ENCODE results near the gene MAPK13.

The MAPK13 gene

DNA sequence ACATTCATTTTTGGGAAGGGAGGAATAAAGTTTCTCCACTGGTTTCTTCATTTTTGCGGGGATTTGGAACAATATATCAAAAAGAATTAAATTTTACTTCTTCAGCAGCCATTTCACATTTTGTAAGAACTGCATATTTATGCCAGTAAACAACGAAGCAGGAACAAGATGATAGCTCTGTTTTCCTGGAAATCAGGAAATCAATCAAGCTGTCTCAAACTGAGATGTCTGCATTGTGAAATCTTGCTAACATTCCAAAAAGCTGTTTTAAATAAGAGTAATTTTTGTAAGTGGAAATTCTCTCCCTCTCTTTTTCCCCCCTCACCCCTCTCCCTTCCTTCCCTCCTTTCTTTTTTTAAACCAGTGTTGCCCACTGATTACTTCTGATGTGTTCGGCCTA is 20.0 kb downstream of the MAPK13 start:
- DNase-seq (ENCODE audit: extremely low spot score): no peak
- TF ChIP-seq, protein P1, sequence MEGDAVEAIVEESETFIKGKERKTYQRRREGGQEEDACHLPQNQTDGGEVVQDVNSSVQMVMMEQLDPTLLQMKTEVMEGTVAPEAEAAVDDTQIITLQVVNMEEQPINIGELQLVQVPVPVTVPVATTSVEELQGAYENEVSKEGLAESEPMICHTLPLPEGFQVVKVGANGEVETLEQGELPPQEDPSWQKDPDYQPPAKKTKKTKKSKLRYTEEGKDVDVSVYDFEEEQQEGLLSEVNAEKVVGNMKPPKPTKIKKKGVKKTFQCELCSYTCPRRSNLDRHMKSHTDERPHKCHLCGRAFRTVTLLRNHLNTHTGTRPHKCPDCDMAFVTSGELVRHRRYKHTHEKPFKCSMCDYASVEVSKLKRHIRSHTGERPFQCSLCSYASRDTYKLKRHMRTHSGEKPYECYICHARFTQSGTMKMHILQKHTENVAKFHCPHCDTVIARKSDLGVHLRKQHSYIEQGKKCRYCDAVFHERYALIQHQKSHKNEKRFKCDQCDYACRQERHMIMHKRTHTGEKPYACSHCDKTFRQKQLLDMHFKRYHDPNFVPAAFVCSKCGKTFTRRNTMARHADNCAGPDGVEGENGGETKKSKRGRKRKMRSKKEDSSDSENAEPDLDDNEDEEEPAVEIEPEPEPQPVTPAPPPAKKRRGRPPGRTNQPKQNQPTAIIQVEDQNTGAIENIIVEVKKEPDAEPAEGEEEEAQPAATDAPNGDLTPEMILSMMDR (IDR thresholded peaks at IDR 0.05; ENCODE audit: control extremely low read depth, extremely low read depth, low read depth, missing control alignments): no peak
- ChIA-PET POLR2A (no interaction called here), CTCF (interaction anchor here (1.1 to 1.5 kb wide), 2 partner anchors 20 to 55 kb away, joined by 3 to 4 read pairs; partner anchors contain the start of gene MAPK13)

DNA sequence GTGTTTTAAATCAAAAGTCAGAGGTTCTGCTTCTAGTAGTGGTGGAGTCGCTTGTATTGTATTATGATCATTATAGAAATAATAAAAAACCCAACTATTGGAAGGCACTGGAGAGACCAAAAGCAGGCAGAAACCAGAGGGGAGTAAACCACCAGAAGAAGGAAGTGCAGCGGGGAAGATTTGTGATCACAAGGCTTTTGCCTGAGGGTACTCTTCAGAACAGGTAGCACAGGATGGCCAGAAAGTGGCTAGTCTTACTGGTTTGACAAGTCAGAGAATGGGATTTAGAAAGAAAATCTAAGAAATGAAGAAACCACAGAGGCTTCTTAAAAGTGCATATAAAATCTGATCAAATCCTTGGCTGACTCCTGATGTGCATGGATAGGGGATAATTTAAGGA is 24.0 kb downstream of the MAPK13 start:
- DNase-seq (ENCODE audit: extremely low spot score): no peak
- TF ChIP-seq, protein P1 (IDR thresholded peaks at IDR 0.05; ENCODE audit: control extremely low read depth, extremely low read depth, low read depth, missing control alignments): no peak
- POLR2A ChIA-PET: no interaction called here
- CTCF ChIA-PET: no interaction called here

DNA sequence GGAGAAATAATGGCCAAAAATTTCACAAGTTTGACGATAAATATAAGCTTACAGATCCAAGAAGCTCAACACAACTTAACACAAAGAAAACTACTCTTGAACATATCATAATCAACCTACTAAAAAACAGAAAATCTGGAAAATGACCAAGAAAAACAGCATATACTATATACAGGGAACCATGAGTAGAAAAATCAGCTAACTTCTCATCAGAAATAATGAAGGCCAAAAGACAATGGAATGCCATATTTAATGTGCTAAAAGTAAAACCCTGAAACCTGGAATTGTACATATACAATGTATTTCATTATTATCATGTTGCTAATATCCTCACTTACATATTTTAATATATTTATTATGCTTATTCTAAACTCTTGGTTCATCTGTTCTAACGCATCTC is 25.3 kb downstream of the MAPK13 start:
- CTCF ChIA-PET: interaction anchor here (0.7 to 2.1 kb wide), 2 partner anchors 15 to 20 kb away, joined by 3 to 6 read pairs; no protein-coding TSS in a partner anchor
- TF ChIP-seq, protein P1 (IDR thresholded peaks at IDR 0.05; ENCODE audit: control extremely low read depth, extremely low read depth, low read depth, missing control alignments): no peak

DNA sequence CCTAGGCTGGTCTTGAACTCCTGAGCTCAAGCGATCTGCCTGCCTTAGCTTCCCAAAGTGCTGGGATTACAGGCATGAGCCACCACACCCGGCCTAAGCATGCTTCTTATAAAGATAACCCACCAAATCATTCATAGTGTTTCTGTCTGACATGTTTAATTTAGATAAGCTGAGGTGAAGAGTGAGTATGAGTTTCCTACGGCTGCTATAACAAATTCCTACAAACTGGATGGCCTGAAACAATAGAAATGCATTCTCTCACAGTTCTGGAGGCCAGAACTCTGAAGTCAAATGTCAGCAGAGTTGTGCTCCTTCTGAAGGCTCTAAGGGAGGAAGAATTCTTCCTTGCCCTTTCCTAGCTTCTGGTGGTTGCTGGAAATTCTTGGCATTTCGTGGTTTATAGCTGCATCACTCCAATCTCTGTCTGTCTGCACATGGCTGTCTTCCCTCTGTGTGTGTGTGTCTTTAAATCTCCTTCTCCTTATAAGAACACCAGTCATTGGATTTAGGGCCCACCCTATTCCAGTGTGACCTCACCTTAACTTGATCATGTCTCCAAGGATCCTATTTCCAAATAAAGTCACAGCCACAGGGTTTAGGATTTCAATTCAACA is 29.9 kb downstream of the MAPK13 start:
- TF ChIP-seq, protein P1 (IDR thresholded peaks at IDR 0.05; ENCODE audit: control extremely low read depth, extremely low read depth, low read depth, missing control alignments): no peak
- DNase-seq (ENCODE audit: extremely low spot score): no peak
- POLR2A ChIA-PET: no interaction called here
- CTCF ChIA-PET: no interaction called here

More for the DNA sequence above, 25.3 kb downstream of the MAPK13 start:
- POLR2A ChIA-PET: no interaction called here
- DNase-seq (ENCODE audit: extremely low spot score): no peak

DNA sequence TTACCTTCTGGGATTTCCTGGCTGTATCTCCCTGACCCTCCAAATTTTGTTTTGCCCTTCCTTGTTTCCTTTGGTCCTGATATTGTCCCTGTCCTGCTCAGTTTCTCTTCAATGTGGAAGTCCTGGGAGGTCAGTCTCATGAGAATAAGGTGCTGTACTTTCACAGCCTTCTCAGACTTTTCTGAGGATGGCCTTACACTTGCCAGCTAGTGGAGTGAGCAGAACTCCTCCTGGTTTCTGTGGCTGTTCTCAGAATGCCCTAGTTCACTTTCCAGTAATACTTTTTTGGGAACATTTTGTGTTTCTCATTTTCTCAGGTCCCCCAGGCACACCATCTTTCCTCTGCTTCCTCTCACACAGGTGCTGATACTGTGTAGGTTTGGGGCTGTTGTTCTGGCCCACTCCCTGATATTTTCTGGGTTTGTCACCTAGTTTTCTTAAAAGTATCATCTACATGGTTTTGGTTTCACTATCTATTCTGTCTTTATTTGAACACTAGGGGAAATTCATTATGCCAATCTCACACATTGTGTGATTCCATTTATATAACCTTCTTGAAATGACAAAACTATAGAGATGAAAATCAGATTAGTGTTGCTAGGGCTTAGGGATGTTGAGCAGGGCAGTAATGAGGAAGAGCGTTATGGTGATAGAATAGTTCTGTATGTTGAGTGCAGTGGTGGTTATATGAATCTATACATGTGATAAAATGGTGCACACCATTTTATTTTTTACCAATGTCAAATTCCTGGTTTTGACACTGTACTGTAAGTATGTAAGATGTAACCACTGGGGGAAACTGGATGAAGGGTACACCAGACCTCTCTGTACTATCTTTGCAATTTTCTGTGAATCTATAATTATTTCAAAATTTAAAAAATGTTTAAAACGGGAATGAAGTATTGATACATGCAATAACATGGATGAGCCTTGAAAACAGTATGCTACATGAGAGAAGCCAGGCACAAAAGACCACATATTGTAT is 39.0 kb downstream of the MAPK13 start:
- ChIA-PET POLR2A (no interaction called here), CTCF (interaction anchor here (1.5 kb wide), 1 partner anchor 23 kb away, joined by 4 read pairs; no protein-coding TSS in a partner anchor)
- TF ChIP-seq, protein P1 (IDR thresholded peaks at IDR 0.05; ENCODE audit: control extremely low read depth, extremely low read depth, low read depth, missing control alignments): no peak
- DNase-seq (ENCODE audit: extremely low spot score): peak; percentile 23

DNA sequence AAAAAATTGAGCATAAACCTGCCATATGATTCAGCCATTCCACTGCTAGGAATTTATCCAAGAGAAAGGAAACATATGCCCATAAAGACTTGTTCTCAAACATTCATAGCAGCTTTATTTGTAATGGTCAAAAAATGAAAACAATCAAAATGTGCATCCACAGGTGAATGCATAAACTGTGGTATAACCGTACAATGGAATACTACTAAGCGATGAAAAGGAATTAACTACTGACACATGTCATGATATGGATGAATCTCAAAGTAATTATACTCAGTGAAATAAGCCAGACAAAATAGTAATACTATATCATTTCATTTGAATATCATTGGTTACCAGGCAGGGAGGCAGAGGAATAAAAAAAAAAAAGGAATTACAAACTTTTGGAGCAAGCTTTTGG is 40.4 kb downstream of the MAPK13 start:
- POLR2A ChIA-PET: no interaction called here
- TF ChIP-seq, protein P1 (IDR thresholded peaks at IDR 0.05; ENCODE audit: control extremely low read depth, extremely low read depth, low read depth, missing control alignments): no peak
- DNase-seq (ENCODE audit: extremely low spot score): no peak
- CTCF ChIA-PET: interaction anchor here (1.3 to 1.9 kb wide), 5 partner anchors 22 to 132 kb away, joined by 3 to 5 read pairs (median 4); no protein-coding TSS in a partner anchor

Measured in GM10248 (cell line).